ENCODE results near the gene RSRC1.

- TF ChIP-seq, protein P1, sequence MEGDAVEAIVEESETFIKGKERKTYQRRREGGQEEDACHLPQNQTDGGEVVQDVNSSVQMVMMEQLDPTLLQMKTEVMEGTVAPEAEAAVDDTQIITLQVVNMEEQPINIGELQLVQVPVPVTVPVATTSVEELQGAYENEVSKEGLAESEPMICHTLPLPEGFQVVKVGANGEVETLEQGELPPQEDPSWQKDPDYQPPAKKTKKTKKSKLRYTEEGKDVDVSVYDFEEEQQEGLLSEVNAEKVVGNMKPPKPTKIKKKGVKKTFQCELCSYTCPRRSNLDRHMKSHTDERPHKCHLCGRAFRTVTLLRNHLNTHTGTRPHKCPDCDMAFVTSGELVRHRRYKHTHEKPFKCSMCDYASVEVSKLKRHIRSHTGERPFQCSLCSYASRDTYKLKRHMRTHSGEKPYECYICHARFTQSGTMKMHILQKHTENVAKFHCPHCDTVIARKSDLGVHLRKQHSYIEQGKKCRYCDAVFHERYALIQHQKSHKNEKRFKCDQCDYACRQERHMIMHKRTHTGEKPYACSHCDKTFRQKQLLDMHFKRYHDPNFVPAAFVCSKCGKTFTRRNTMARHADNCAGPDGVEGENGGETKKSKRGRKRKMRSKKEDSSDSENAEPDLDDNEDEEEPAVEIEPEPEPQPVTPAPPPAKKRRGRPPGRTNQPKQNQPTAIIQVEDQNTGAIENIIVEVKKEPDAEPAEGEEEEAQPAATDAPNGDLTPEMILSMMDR (IDR thresholded peaks at IDR 0.05): no peak
- no peak for TF ChIP-seq EZH2 (IDR thresholded peaks at IDR 0.05)
Measured at GRCh38 chr3:158098309-158098639, 11.6 kb upstream of the RSRC1 start.

All from neural progenitor cell (in vitro differentiated cells).